Brain pericyte (primary cell): Measurements from ENCODE around the gene CCDC18.
"Not testable (repeated sequence)": the region's sequence is repeated elsewhere in the genome, so short reads cannot be mapped to it uniquely, and the experiment has no call there.

Source experiments
- DNase-seq: peaks from one replicate; pipeline ENCODE4 v3.0.0-alpha.2; 2012; ENCODE audit warnings: low read depth, low spot score

The CCDC18 gene, protein sequence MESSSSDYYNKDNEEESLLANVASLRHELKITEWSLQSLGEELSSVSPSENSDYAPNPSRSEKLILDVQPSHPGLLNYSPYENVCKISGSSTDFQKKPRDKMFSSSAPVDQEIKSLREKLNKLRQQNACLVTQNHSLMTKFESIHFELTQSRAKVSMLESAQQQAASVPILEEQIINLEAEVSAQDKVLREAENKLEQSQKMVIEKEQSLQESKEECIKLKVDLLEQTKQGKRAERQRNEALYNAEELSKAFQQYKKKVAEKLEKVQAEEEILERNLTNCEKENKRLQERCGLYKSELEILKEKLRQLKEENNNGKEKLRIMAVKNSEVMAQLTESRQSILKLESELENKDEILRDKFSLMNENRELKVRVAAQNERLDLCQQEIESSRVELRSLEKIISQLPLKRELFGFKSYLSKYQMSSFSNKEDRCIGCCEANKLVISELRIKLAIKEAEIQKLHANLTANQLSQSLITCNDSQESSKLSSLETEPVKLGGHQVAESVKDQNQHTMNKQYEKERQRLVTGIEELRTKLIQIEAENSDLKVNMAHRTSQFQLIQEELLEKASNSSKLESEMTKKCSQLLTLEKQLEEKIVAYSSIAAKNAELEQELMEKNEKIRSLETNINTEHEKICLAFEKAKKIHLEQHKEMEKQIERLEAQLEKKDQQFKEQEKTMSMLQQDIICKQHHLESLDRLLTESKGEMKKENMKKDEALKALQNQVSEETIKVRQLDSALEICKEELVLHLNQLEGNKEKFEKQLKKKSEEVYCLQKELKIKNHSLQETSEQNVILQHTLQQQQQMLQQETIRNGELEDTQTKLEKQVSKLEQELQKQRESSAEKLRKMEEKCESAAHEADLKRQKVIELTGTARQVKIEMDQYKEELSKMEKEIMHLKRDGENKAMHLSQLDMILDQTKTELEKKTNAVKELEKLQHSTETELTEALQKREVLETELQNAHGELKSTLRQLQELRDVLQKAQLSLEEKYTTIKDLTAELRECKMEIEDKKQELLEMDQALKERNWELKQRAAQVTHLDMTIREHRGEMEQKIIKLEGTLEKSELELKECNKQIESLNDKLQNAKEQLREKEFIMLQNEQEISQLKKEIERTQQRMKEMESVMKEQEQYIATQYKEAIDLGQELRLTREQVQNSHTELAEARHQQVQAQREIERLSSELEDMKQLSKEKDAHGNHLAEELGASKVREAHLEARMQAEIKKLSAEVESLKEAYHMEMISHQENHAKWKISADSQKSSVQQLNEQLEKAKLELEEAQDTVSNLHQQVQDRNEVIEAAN (N-terminal part only)

DNA sequence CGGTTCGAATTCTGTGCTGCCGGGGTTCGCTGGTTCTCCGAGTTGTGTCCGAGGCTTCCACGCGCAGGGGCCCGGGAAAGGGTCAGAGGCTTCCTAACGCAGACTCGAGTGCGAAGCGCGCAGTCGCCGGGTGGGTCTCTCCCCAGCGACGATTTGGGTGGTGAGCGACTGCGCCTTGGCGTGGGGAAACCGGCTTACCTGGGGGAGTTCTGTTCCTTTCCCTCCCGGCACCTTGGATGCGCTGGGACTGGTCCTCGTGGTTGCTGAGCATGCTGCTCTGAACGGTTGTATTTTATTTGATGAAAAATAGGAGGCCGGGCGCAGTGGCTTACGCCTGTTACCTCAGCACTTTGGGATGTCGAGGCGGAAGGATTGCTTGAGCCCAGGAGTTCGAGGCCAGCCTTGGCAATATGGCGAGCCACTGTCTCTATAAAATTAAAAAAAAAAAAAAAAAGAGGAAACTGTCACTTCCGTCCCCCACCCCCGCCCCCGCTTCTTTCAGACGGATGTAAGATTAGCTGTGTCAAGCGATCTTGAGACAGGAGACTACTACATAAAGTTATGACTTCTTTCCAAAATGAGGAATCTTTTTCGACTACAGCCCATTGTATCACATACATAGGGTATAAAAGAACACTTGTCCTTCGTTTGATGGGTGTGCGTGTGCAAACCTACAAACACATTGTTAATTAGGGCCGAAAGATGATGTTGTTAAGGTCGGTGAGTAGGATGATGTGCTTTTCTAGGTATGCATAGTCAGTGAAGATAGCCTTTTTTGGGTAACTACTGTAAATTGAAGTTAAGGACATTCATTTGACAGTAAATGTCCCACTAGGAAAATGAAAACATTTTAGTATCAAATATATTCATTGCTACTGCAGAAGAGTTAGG, at the start of gene CCDC18:
Gene CCDC18, plus strand, starts transcription at position 2 of the 891 bp plus-strand sequence. CDS start 2,638 bp downstream, outside the sequence.
- DNase-seq = no peak

DNA sequence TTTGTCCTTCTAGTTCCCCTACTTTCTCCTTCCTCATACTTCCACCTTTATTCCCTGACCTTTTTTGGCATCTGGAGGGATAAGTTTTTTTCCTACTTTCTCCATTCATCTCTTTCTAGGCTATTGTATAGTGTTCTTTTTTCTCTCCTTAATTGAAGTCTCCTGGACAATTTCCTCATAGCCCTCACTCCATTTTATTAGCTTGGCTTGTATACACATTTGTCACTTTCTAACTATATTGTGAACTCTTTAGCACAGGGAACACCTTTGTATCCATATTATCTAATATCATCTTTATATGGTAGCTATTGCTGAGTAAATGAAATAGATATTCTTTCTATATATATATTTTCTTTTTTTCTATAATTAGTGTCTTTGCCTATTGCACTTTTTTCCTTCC, 47.9 kb upstream of the CCDC18 start:
- DNase-seq = no peak

DNA sequence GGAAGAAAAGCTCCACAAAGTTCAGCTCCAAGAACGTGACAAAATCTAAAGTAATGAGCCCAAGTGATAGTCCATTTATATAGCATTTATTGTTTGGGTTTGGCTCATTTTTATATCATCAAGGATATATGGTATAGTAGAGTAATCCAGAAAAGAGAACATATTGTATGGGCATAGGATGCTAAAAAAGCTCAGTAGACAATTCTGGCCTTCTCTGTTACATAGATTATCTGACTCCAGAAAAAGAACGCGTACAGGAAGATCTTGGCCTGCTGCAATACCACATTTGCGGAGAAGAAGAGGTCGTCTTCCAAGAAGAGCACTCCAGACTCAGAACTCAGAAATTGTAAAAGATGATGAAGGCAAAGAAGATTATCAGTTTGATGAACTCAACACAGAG, 44.1 kb upstream of the CCDC18 start:
- no peak for DNase-seq

DNA sequence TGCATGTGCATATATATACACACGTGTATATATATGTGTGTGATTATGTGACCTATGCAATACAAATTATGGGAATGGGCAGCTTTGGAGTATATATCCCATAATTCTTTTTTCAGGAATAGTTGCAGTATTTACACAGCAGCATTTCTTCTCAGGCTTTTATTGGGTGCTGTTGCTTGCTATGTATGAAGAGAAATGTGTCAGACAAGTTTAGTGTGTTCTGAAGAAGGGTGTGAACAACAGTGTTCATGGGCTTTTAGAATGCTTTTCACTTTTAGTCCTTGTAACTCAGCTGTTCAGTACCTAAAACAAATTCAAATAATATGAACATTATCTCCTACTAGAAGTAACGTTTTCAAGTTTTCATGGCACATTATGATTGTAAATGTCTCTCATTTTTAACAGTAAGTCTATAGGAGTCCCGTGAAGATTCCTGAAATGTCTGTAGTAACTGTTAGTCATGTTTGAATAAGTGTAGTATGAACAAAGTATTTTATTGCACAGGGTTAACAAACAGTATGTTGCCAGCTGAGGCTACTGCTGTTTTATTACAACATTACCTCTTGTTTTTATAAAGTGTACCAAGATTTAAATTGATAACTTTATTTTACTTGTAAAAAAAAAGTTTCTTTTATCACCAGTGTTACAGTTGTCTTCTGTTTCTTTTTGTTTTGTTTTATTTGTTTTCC, 42.8 kb upstream of the CCDC18 start:
- no peak for DNase-seq

DNA sequence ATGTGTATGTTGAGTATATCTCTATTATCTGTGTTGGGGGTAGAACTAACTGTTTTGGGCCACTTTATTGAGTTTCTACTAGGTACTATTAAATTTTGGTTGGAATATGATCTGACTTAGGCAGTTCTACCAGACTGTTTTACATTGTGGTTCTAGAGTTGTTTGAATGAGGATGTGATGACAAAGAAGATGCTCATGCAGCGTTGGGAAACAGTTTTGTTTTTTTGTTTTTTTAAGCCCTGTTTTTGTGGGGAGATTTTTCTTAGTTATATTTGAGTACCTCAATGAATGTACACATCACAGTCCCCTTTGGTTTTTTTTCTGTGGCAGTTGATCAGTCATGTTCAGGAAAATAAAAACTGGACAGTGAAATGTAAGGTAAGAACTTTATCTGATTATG, 40.4 kb upstream of the CCDC18 start:
- no peak for DNase-seq

DNA sequence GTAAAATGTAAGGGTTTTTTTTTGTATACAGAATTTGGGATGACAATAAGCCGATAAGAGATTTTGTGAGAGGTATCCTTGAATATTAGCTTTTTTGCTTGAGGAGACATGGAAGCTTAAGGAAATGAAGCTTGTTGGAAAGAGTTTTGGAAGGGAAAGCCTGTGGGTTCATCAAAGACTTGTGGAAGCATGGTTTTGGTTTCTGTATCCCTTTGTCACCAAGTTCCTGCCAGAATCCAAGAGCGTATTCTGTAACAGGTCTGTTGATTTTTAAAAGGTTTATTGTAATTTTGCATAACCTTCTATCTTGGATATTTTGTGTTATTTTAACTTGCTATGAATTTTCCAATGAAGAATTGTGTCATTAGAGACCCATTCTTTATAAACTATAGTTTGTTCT, 38.4 kb upstream of the CCDC18 start:
- no peak for DNase-seq

DNA sequence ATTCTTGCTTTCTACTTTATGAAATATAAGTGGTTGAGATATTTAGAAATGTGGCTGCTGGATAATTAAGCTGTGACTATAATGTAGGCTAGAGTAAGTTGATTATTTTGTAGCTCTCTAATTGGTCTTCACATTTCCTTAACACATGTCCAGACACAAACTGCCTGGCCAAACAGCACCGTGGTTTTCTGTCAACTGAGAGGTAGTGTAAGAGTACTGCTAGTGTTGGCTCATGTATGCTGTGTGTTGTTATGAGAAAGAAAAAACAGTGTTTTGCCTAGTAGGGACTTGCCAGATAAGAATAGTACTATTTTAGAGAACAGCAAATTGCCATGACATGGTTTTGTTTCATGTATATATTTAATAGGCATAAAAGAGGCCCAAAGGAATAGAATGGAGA, 37.4 kb upstream of the CCDC18 start:
- DNase-seq = no peak

DNA sequence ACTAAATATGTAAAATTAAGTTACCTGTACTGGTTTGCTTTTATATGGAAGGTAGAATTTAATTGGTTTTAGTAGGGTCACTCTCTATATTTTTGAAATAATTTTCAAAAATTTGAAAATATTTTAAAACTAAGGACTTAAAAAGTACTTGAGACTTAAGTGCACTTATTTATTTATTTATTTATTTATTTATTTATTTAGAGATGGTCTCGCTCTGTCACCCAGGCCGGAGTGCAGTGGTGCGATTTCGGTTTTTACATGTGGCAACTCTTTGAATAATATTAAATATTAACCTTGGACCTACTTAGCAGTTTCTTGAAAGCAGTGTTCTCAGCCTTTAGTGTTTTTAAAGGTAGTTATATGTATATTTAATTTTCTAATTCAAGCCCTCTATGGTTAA, 36.8 kb upstream of the CCDC18 start:
- DNase-seq = no peak

DNA sequence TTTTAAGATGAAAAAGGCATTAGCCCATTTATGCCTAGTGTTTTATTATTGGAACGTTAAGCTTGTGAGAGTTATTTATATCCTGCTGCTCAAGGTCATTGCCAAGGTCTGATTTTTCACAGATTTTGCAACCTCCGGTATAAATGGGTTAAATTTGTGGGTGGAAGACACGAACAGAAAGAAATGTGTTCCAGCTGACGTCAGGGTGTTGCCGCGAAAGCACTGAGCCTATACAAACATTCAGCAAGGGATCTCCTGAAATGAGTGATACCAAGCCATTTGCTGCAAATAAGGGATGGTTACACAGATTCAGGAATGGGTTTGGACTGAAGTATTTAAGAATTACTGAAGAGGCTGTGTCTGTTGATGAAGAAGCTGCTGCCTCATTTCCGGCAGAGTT, 32.5 kb upstream of the CCDC18 start:
- DNase-seq = no peak

DNA sequence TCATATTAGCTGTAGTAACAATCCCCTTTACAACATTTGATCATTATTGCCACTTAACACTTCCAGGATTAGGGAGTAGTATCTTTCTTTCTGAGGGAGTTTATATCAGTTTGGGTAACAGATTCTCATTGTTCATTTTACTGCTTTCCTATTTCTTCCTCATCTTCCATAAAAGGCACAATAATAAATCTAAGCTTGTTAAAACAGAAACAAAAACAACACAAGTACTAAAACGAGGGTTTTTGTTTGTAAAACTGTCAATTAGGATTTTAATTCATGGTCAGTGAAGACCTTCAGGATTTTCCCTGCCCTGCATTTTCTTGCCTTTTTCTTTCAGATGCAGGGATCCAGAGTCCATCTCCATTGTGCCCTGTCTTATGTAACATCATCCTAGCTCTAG, 29.8 kb upstream of the CCDC18 start:
- no peak for DNase-seq

DNA sequence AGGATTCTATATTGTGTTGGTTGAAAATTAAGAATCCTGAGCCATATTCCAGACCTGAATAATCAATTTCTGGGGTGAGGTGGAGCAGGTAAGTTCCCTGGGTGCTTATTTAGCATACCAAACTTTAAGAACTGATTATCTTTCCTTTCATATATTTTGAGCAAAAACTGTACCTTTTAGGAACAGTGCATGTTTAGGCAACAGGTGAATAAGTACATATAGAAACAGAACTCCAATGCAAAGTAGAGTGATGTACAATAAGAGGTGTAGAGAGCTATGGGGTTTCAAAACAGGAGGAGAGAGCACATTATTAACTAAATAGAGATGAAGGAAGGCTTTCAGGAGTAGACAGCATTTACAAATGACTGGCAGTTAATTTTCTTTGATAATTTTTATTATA, 29.1 kb upstream of the CCDC18 start:
- no peak for DNase-seq

DNA sequence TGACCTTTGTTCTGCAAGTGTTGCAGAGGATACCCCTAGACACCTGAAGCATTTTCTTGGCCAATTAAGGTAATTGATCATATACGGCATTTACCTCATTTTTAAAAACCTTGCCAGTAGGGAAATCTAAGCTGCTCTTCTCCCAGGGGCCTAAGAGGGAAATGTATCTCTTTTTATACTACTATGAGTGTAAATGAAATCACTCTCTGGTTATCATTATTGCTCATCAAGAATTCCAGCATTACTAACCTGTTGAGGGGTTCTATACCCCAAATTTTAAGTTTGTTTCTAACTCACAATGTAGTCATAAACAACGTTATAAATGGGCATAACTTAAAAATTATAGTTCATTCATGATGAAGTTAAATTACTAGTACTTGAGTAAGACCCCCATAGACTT, 27.7 kb upstream of the CCDC18 start:
- no peak for DNase-seq

DNA sequence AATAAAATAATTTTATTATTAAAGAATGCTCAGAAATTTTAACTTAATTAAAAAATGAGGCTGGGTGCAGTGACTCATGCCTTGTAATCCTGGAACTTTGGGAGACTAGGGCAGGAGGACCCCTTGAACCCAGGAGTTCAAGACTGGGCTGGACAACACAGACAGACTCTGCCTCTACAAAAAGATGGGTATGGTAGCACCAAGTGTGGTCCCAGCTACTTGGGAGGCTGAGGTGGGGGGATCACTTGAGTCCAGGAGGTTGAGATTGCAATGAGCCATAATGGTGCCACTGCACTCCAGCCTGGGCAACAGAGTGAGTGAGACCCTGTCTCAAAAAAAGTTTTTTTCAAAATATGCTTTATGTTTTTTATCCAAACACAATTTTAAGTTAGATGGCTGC, 25.6 kb upstream of the CCDC18 start:
- no peak for DNase-seq

DNA sequence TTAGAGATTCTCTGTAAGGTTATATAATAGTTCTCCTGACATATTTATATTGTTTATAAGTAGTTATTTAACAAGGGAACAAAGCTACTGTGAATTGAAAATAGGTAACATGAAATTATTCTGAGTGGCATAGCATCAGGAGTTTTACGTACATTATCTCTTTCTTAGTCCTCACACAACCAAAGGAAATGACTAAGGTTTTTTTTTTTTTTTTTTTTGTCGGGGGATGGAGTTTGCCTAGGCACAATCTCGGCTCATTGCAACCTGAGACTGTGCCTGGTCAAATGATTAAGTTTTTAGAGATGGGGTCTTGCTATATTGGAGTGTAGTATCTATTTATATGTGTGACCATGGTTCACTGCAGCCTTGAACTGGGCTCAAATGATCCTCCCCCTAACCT, 25.2 kb upstream of the CCDC18 start:
- no peak for DNase-seq

DNA sequence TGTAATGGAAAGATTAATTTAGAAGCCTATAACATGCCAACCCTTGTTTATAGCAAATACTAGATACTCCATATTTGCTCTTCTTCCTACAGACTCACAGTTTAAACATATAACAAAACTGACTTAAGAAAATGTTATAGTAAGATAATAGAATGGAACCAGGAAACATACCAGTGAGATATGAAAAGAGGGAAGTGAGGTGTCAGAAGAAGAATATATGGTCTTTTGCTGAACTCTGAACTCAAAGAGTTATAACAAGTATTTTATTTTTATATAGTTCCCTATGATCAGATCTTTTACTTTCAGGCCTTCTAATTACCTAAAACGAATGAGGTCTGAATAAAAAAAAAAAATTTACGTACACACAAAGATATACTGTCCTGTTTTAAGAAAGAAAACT, 21.2 kb upstream of the CCDC18 start:
- no peak for DNase-seq

DNA sequence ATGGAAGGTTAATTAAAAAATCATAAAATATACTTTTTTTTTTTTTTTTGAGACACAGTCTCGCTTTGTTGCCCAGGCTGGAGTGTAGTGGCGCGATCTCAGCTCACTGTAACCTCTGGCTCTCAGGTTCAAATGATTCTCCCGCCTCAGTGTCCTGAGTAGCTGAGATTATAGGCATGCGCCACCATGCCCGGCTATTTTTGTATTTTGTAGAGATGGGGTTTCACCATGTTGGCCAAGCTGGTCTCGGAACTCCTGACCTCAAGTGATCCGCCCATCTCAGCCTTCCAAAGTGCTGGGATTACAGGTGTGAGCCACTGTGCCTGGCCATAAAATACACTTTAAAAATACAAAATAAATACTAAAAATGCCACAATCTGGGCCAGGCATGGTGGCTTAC, 17.2 kb upstream of the CCDC18 start:
- DNase-seq = not testable (repeated sequence)

DNA sequence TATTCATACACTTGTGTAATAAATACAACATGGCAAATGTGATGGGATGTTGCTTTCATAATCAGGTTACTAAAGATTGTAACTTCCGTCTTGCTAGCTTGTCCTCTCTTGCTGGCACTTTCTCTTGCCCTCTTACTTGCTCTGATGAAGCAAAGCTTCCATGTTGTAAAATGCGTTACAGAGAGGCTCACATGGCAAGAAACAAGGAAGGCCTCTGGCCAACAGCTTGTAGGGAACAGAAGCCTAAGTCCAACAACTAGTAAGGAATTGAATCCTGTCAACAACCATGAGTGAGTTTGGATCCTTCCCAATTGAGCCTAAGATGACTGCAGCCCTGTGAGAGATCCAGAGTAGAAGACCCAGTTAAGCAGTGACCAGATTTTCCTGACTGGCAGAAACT, 15.7 kb upstream of the CCDC18 start:
- DNase-seq = no peak

DNA sequence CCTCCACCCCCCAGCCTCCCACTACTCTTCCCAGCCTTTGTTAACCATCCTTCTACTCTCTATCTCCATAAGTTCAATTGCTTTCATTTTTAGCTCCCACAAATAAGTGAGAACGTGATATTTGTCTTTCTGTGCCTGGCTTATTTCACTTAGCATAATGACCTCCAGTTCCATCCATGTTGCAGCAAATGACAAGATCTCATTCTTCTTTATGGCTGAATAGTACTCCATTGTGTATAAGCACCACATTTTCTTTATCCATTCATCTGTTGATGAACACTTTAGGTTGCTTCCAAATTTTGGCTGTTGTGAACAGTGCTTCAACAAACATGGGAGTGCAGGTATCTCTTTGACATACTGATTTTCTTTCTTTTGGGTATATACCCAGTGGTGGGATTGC, 14.6 kb upstream of the CCDC18 start:
- not testable (repeated sequence) for DNase-seq

DNA sequence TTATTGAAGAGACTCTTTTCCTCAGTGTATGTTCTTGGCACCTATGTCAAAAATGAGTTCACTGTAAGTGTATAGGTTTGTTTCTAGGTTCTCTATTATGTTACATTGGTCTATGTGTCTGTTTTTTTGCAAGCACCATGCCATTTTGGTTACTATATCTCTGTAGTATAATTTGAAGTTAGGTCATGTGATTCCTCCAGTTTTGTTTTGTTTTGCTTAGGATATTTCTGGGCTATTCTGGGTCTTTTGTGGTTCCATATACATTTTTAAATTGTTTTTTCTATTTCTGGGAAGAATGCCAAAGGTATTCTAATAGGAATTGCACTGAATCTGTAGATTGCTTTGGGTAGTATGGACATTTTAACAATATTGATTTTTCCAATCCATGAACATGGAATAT, 13.5 kb upstream of the CCDC18 start:
- DNase-seq = no peak

DNA sequence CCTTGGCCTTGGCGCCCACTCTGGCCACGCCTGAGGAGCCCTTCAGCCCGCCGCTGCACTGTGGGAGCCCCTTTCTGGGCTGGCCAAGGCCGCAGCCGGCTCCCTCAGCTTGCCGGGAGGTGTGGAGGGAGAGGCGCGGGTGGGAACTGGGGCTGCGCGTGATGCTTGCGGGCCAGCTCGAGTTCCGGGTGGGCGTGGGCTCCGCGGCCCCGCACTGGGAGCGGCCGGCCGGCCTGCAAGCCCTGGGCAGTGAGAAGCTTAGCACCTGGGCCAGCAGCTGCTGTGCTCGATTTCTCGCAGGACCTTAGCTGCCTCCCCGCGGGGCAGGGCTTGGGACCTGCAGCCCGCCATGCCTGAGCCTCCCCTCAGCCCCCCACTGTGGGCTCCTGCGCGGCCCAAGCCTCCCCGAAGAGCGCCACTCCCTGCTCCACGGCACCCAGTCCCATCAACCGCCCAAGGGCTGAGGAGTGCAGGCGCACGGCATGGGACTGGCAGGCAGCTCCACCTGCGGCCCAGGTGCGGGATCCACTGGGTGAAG, 10.3 kb upstream of the CCDC18 start:
- DNase-seq = not testable (repeated sequence)
